Cardiac muscle cell (in vitro differentiated cells and primary cell): ENCODE measurements around the gene SEC31B. TPM values are rescaled to one million over a fixed set of nuclear protein-coding genes. Genes with fewer than 3 reads are reported as not detected.

Source experiments
- DNase-seq, 2 donors: peaks; one replicate each; pipeline versions ENCODE4 v3.0.0 to v3.0.0-alpha.2; 2010 to 2017; ENCODE audit warnings: low read depth in 1 of 2, low spot score in 1 of 2
- H3K27ac ChIP-seq: fragments of 200-600 bp; sonication (generic); 2 replicates; pipeline ENCODE4 v1.5.1; 2016
- H3K27me3 ChIP-seq: fragments of 200-600 bp; sonication (generic); 2 replicates; pipeline ENCODE4 v1.6.0; 2016; ENCODE audit warnings: control low read depth
- H3K36me3 ChIP-seq: fragments of 200-600 bp; sonication (generic); 2 replicates; pipeline ENCODE4 v1.5.1; 2016; ENCODE audit warnings: control low read depth
- H3K4me1 ChIP-seq: fragments of 200-600 bp; sonication (generic); 2 replicates; pipeline ENCODE4 v1.8.1; 2017; ENCODE audit warnings: low read depth, mild to moderate bottlenecking, mixed run types
- H3K4me3 ChIP-seq: fragments of 200-600 bp; sonication (generic); 2 replicates; pipeline ENCODE4 v1.5.1; 2016; ENCODE audit warnings: mild to moderate bottlenecking
- H3K9me3 ChIP-seq: fragments of 200-600 bp; sonication (generic); 2 replicates; pipeline ENCODE4 v1.5.1; 2017; ENCODE audit warnings: low read depth, mild to moderate bottlenecking, control low read depth
- CTCF ChIP-seq: IDR thresholded peaks from 2 replicates; pipeline ENCODE4 v1.5.1; 2012; ENCODE audit warnings: low read depth, mild to moderate bottlenecking, low read length
- polyA plus RNA-seq: library from polyadenylated mRNA; unstranded; fragments of >200 nt; fragmentation: Nextera tagmentation; extraction: Ambion mirVana; gene quantifications from 2 replicates; pipeline ENCODE4 v1.2.1, GENCODE V29; 2016
- total RNA-seq: library from RNA; depleted of rRNA; stranded (reverse); fragments of >200 nt; gene quantifications from 2 replicates; pipeline ENCODE4 v1.2.3, GENCODE V29; 2016

SEC31B gene
- total and polyA plus RNA-seq, 2 experiments from 2014 or later: 13.2 to 23.1 TPM

- H3K4me1 ChIP-seq: no peaks in the 10 kb centered on the region
- no peaks in the 10 kb centered on the region for H3K27me3 ChIP-seq
- H3K27ac ChIP-seq: no peak overlapping the region
- no peaks in the 10 kb centered on the region for H3K9me3 ChIP-seq
- no peak overlapping the region for H3K4me3 ChIP-seq
- no peak for TF ChIP-seq CTCF
- H3K36me3 ChIP-seq: no peaks in the 10 kb centered on the region
- DNase-seq: no peak
Observed at GRCh38 chr10:100446130-100446761, 73.4 kb downstream of the SEC31B start.

GRCh38 chr10:100442548-100442947 lies 77.1 kb downstream of the SEC31B start:
- H3K36me3 ChIP-seq: no peaks in the 10 kb centered on the region
- H3K27me3 ChIP-seq: no peaks in the 10 kb centered on the region
- no peak overlapping the region for H3K4me3 ChIP-seq
- no peaks in the 10 kb centered on the region for H3K4me1 ChIP-seq
- DNase-seq: no peak
- H3K9me3 ChIP-seq: no peaks in the 10 kb centered on the region
- TF ChIP-seq CTCF: no peak
- H3K27ac ChIP-seq: no peak overlapping the region

- no peaks in the 10 kb centered on the region for H3K4me1 ChIP-seq
- H3K4me3 ChIP-seq: no peak overlapping the region
- H3K9me3 ChIP-seq: no peaks in the 10 kb centered on the region
- H3K36me3 ChIP-seq: no peaks in the 10 kb centered on the region
- no peak for TF ChIP-seq CTCF
- no peak for DNase-seq
- no peak overlapping the region for H3K27ac ChIP-seq
- H3K27me3 ChIP-seq: no peaks in the 10 kb centered on the region
Observed at GRCh38 chr10:100438674-100439315, 80.9 kb downstream of the SEC31B start.

Other genes with a start within 250 kb of the SEC31B start
- 14.7 and 22.1 TPM in 2 replicates for gene BLOC1S2, start 233.2 kb downstream of the SEC31B start, total RNA-seq
- 32.5 and 52.0 TPM in 2 replicates for gene BLOC1S2, start 233.2 kb downstream of the SEC31B start, polyA plus RNA-seq
- not detected in 2 replicates for gene PKD2L1, start 189.6 kb downstream of the SEC31B start, total RNA-seq
- not detected in 2 replicates for gene PKD2L1, start 189.6 kb downstream of the SEC31B start, polyA plus RNA-seq
- gene SCD, start 172.6 kb downstream of the SEC31B start, total RNA-seq: 149 and 275 TPM in 2 replicates
- 136 and 246 TPM in 2 replicates for gene SCD, start 172.6 kb downstream of the SEC31B start, polyA plus RNA-seq
- gene WNT8B, start 56.9 kb downstream of the SEC31B start, total RNA-seq: 0.07 TPM in 1 of 2 replicates, not detected in the other
- not detected in 2 replicates for gene WNT8B, start 56.9 kb downstream of the SEC31B start, polyA plus RNA-seq
- gene NDUFB8, start 10.0 kb upstream of the SEC31B start, total RNA-seq: 296 and 504 TPM in 2 replicates
- 577 and 748 TPM in 2 replicates for gene NDUFB8, start 10.0 kb upstream of the SEC31B start, polyA plus RNA-seq
- 16.6 and 20.3 TPM in 2 replicates for gene HIF1AN, start 16.1 kb upstream of the SEC31B start, total RNA-seq
- gene HIF1AN, start 16.1 kb upstream of the SEC31B start, polyA plus RNA-seq: 37.4 and 40.2 TPM in 2 replicates
- not detected in 2 replicates for gene PAX2, start 225.7 kb upstream of the SEC31B start, total RNA-seq
- not detected in 2 replicates for gene PAX2, start 225.7 kb upstream of the SEC31B start, polyA plus RNA-seq